MM.1S (cell line): ENCODE measurements around the gene PDE10A.

Source experiments
- DNase-seq: peaks from one replicate; pipeline ENCODE4 v3.0.0-alpha.2; 2015
- H2AFZ ChIP-seq: fragments of 300-600 bp; sonication (generic); 2 replicates; pipeline ENCODE4 v1.6.0; 2016; ENCODE audit warnings: antibody characterized with exemption, low read length
- H3F3A ChIP-seq: fragments of 300-600 bp; sonication (generic); 2 replicates; pipeline ENCODE4 v1.6.1; 2016; ENCODE audit warnings: mild to moderate bottlenecking, antibody characterized with exemption, low read length, moderate library complexity, mixed read lengths; ENCODE audit not compliant: insufficient read depth
- H3K27ac ChIP-seq: fragments of 300-600 bp; sonication (generic); 2 replicates; pipeline ENCODE4 v1.5.1; 2016; ENCODE audit warnings: mild to moderate bottlenecking, low read length
- H3K27me3 ChIP-seq: fragments of 300-600 bp; sonication (generic); replicated peaks from 2 replicates; pipeline ENCODE4 v1.6.0; 2016; ENCODE audit warnings: low read length; ENCODE audit not compliant: insufficient read depth
- H3K36me3 ChIP-seq: fragments of 300-600 bp; sonication (generic); replicated peaks from 2 replicates; pipeline ENCODE4 v1.6.1; 2016; ENCODE audit warnings: mild to moderate bottlenecking, low read length, mixed read lengths; ENCODE audit not compliant: insufficient read depth
- H3K4me1 ChIP-seq: fragments of 300-600 bp; sonication (generic); 2 replicates; pipeline ENCODE4 v1.6.1; 2016; ENCODE audit warnings: low read length, mixed read lengths
- H3K4me2 ChIP-seq: fragments of 300-600 bp; sonication (generic); 2 replicates; pipeline ENCODE4 v1.6.0; 2016; ENCODE audit warnings: low read depth, low read length
- H3K4me3 ChIP-seq: fragments of 300-600 bp; sonication (generic); 2 replicates; pipeline ENCODE4 v1.5.1; 2016; ENCODE audit warnings: low read length, mixed read lengths
- H3K79me2 ChIP-seq: fragments of 300-600 bp; sonication (generic); 2 replicates; pipeline ENCODE4 v1.6.1; 2016; ENCODE audit warnings: mixed run types, low read length, mixed read lengths
- H3K9ac ChIP-seq: fragments of 300-600 bp; sonication (generic); 2 replicates; pipeline ENCODE4 v1.6.1; 2016; ENCODE audit warnings: low read length, mixed read lengths
- H3K9me2 ChIP-seq: fragments of 300-600 bp; sonication (generic); replicated peaks from 2 replicates; pipeline ENCODE4 v1.6.1; 2016; ENCODE audit warnings: mild to moderate bottlenecking, low read length, mixed read lengths; ENCODE audit not compliant: insufficient read depth
- H3K9me3 ChIP-seq: fragments of 300-600 bp; sonication (generic); replicated peaks from 2 replicates; pipeline ENCODE4 v1.6.1; 2016; ENCODE audit warnings: mild to moderate bottlenecking, low read length, mixed read lengths; ENCODE audit not compliant: insufficient read depth
- H4K20me1 ChIP-seq: fragments of 300-600 bp; sonication (generic); 2 replicates; pipeline ENCODE4 v1.6.1; 2016; ENCODE audit warnings: mild to moderate bottlenecking, low read length, moderate library complexity, mixed read lengths; ENCODE audit not compliant: insufficient read depth
- CTCF ChIP-seq: fragments of 300-600 bp; sonication (generic); IDR thresholded peaks from 2 replicates; pipeline ENCODE4 v1.5.1; 2016; ENCODE audit warnings: antibody characterized with exemption, low read length, mixed read lengths
- EZH2 ChIP-seq: fragments of 300-600 bp; sonication (generic); optimal IDR thresholded peaks from 2 replicates; pipeline ENCODE3; 2017; ENCODE audit warnings: low read depth, mild to moderate bottlenecking, antibody characterized with exemption, low read length, mixed read lengths
- EZH2phosphoT487 ChIP-seq: fragments of 300-600 bp; sonication (generic); IDR thresholded peaks from 2 replicates; pipeline ENCODE4 v1.6.1; 2018; ENCODE audit warnings: antibody characterized with exemption, low read length

Gene PDE10A

GRCh38 chr6:165417278-165417865, 245.7 kb downstream of the PDE10A start:
- H3K36me3 ChIP-seq = no peaks in the 10 kb centered on the region
- no peak overlapping the region for H3K4me2 ChIP-seq
- H3K4me3 ChIP-seq = no peak overlapping the region
- no peak for TF ChIP-seq EZH2phosphoT487
- TF ChIP-seq CTCF = no peak
- no peak for TF ChIP-seq EZH2
- no peaks in the 10 kb centered on the region for H3K4me1 ChIP-seq
- no peaks in the 10 kb centered on the region for H4K20me1 ChIP-seq
- H3K79me2 ChIP-seq = no peaks in the 10 kb centered on the region
- no peaks in the 10 kb centered on the region for H3F3A ChIP-seq
- H3K9me3 ChIP-seq = no peaks in the 10 kb centered on the region
- no peak for DNase-seq
- no peaks in the 10 kb centered on the region for H3K27me3 ChIP-seq
- H3K9ac ChIP-seq = no peak overlapping the region
- no peak overlapping the region for H2AFZ ChIP-seq
- no peak overlapping the region for H3K27ac ChIP-seq
- no peaks in the 10 kb centered on the region for H3K9me2 ChIP-seq

GRCh38 chr6:165404697-165405096, 258.3 kb downstream of the PDE10A start:
- peak; percentile 15 for DNase-seq
- Histone ChIP-seq H3K9me3 (no peaks in the 10 kb centered on the region), H2AFZ (no peak overlapping the region), H4K20me1 (no peaks in the 10 kb centered on the region), H3K79me2 (no peaks in the 10 kb centered on the region), H3K4me1 (no peaks in the 10 kb centered on the region), H3K27ac (no peak overlapping the region), H3K9ac (no peak overlapping the region), H3K9me2 (no peaks in the 10 kb centered on the region), H3F3A (no peaks in the 10 kb centered on the region), H3K27me3 (no peaks in the 10 kb centered on the region), H3K4me3 (no peak overlapping the region), H3K4me2 (no peak overlapping the region), H3K36me3 (no peaks in the 10 kb centered on the region)
- no peak for TF ChIP-seq EZH2
- TF ChIP-seq CTCF = no peak
- TF ChIP-seq EZH2phosphoT487 = no peak

- Histone ChIP-seq H3K27me3 (no peaks in the 10 kb centered on the region), H4K20me1 (no peaks in the 10 kb centered on the region), H3K4me3 (no peak overlapping the region), H3K9me3 (no peaks in the 10 kb centered on the region), H3K79me2 (no peaks in the 10 kb centered on the region), H3F3A (no peaks in the 10 kb centered on the region), H3K9ac (no peak overlapping the region), H3K9me2 (no peaks in the 10 kb centered on the region), H3K4me2 (no peak overlapping the region), H3K4me1 (no peaks in the 10 kb centered on the region), H2AFZ (no peak overlapping the region), H3K36me3 (no peaks in the 10 kb centered on the region), H3K27ac (no peak overlapping the region)
- TF ChIP-seq CTCF (no peak), EZH2phosphoT487 (no peak), EZH2 (no peak)
- DNase-seq = no peak
Measured at GRCh38 chr6:165404296-165404695, 258.7 kb downstream of the PDE10A start.
